Natural killer cell (primary cell): ENCODE results near the gene RAB13. TPM values are rescaled to one million over a fixed set of nuclear protein-coding genes. Genes with fewer than 3 reads are reported as not detected.

Experiments used
- ATAC-seq, 3 donors: fragments of 150-1000 bp in 2 of 3; fragments of 200-7000 bp in 1 of 3; cut with Tn5 transposase; 1 replicate in 1 of 3; 2 replicates in 2 of 3; pipeline ENCODE4 v1.10.0; 2021; ENCODE audit warnings: mild to moderate bottlenecking in 2 of 3, moderate library complexity in 2 of 3
- DNase-seq, 2 donors: peaks; one replicate each; pipeline versions ENCODE4 v3.0.0 to v3.0.0-alpha.2; 2013 to 2021; ENCODE audit warnings: mixed read lengths in 1 of 2
- H3K27ac ChIP-seq: one replicate; pipeline ENCODE4 v1.5.1; 2013; ENCODE audit warnings: mild to moderate bottlenecking, low read length
- H3K27me3 ChIP-seq: one replicate; pipeline ENCODE4 v1.6.1; 2013; ENCODE audit warnings: low read length; ENCODE audit not compliant: control insufficient read depth, insufficient read depth
- H3K36me3 ChIP-seq: one replicate; pipeline ENCODE4 v1.6.1; 2013; ENCODE audit warnings: low read length; ENCODE audit not compliant: control insufficient read depth, insufficient read depth
- H3K4me1 ChIP-seq: one replicate; pipeline ENCODE4 v1.6.1; 2013; ENCODE audit warnings: low read length; ENCODE audit not compliant: control insufficient read depth, insufficient read depth
- H3K4me3 ChIP-seq: one replicate; pipeline ENCODE4 v1.5.1; 2013; ENCODE audit warnings: low read length
- H3K9me3 ChIP-seq: one replicate; pipeline ENCODE4 v1.6.1; 2013; ENCODE audit warnings: low read length; ENCODE audit not compliant: control insufficient read depth, insufficient read depth
- H3K27ac Mint-ChIP-seq, 2 donors: one replicate each; pipeline ENCODE4 v1.8.0; 2022; ENCODE audit warnings: mild to moderate bottlenecking in 2 of 2, mixed read lengths in 2 of 2, moderate library complexity in 1 of 2
- H3K27me3 Mint-ChIP-seq, 2 donors: one replicate each; pipeline ENCODE4 v1.8.0; 2022; ENCODE audit warnings: low read depth in 2 of 2, mixed read lengths in 2 of 2
- H3K36me3 Mint-ChIP-seq: one replicate; pipeline ENCODE4 v1.8.0; 2022; ENCODE audit warnings: mixed read lengths
- H3K4me1 Mint-ChIP-seq, 2 donors: one replicate each; pipeline ENCODE4 v1.8.0; 2022; ENCODE audit warnings: mixed read lengths in 2 of 2
- H3K4me3 Mint-ChIP-seq: one replicate; pipeline ENCODE4 v1.8.0; 2022; ENCODE audit warnings: mild to moderate bottlenecking, moderate library complexity, mixed read lengths
- H3K9me3 Mint-ChIP-seq, 2 donors: one replicate each; pipeline ENCODE4 v1.8.0; 2022; ENCODE audit warnings: mixed read lengths in 2 of 2
- CTCF ChIP-seq: fragments of 200-600 bp; IDR thresholded peaks from one replicate; pipeline ENCODE4 v1.8.0; 2022; ENCODE audit warnings: antibody characterized with exemption
- whole genome bisulfite sequencing: methylation state at CpG from one replicate; pipeline ENCODE4 v1.1.7; 2013; ENCODE audit warnings: missing lambda C conversion rate; ENCODE audit not compliant: insufficient coverage; 5-methylcytosine and 5-hydroxymethylcytosine counted together
- intact Hi-C: fragments of 100-400 bp; cut with micrococcal nuclease; formaldehyde crosslinking; loops from one replicate; pipeline ENCODE4 v1.14.2; 2022
- total RNA-seq, 4 donors: library from RNA; stranded (reverse); fragments of 120-200 nt in 1 of 4; gene quantifications; one replicate each; pipeline versions ENCODE4 v1.2.3 to v1.2.4, GENCODE V29; 2013 to 2022

The RAB13 gene
- total RNA-seq, 3 donors from 2014 or later (not counting 1 experiment from before 2014, with no cell fraction given) = 0.25 to 0.73 TPM; not detected in 1

GRCh38 chr1:153963850-153964331 is 22.2 kb downstream of the RAB13 start:
- no peak for ATAC-seq
- H3K4me1 ChIP-seq = peaks cover 45% of the 10 kb centered on the region
- no peaks in the 10 kb centered on the region for H3K27me3 Mint-ChIP-seq
- TF ChIP-seq CTCF = no peak
- peak overlapping the region; percentile 91 for H3K4me3 ChIP-seq
- H3K27ac ChIP-seq = peak overlapping the region; percentile 79
- peak overlapping the region; percentile 89 for H3K4me3 Mint-ChIP-seq
- H3K27ac Mint-ChIP-seq = peak overlapping the region; percentile 91 to 92
- peaks cover 50 to 72% of the 10 kb centered on the region in 2 donors for H3K4me1 Mint-ChIP-seq
- no peaks in the 10 kb centered on the region for H3K9me3 ChIP-seq
- no peaks in the 10 kb centered on the region for H3K36me3 Mint-ChIP-seq
- peaks cover 6% of the 10 kb centered on the region for H3K36me3 ChIP-seq
- no peaks in the 10 kb centered on the region for H3K27me3 ChIP-seq
- WGBS = 4% methylated on average over 22 of the region's 22 CpGs
- H3K9me3 Mint-ChIP-seq = no peaks in the 10 kb centered on the region
- intact Hi-C loops = loop anchor here (10.0 kb wide), 1 partner anchor 261 kb away; the partner anchor contains the start of gene UBAP2L
- no peak for DNase-seq

GRCh38 chr1:153963030-153963849 is 22.9 kb downstream of the RAB13 start, which contains the start of gene SLC39A1:
Gene SLC39A1, minus strand, starts transcription at chr1:153963537. Its CDS starts 822 bp downstream, at chr1:153962715.
- peaks cover 6% of the 10 kb centered on the region for H3K36me3 ChIP-seq
- intact Hi-C loops = loop anchor here (10.0 kb wide), 1 partner anchor 262 kb away; the partner anchor contains the start of gene UBAP2L
- peaks cover 43% of the 10 kb centered on the region for H3K4me1 ChIP-seq
- peak within 1 kb of the TSS; percentile 91 to 92 for H3K27ac Mint-ChIP-seq
- TF ChIP-seq CTCF = no peak
- no peaks in the 10 kb centered on the region for H3K36me3 Mint-ChIP-seq
- WGBS = 1% methylated on average over 54 of the region's 54 CpGs
- DNase-seq = peak; percentile 92 to 97
- H3K27me3 ChIP-seq = no peaks in the 10 kb centered on the region
- peak within 1 kb of the TSS; percentile 91 for H3K4me3 ChIP-seq
- H3K27me3 Mint-ChIP-seq = no peaks in the 10 kb centered on the region
- H3K4me1 Mint-ChIP-seq = peaks cover 51 to 72% of the 10 kb centered on the region in 2 donors
- no peaks in the 10 kb centered on the region for H3K9me3 Mint-ChIP-seq
- peak; percentile 55 to 69 (median 57) for ATAC-seq
- H3K27ac ChIP-seq = peak within 1 kb of the TSS; percentile 79
- no peaks in the 10 kb centered on the region for H3K9me3 ChIP-seq
- H3K4me3 Mint-ChIP-seq = peak within 1 kb of the TSS; percentile 89

GRCh38 chr1:153962088-153963029 is 23.8 kb downstream of the RAB13 start:
- ATAC-seq (no peak), DNase-seq (peak in 1 of 2 donors; percentile 40)
- WGBS = 66% methylated on average over 14 of the region's 16 CpGs
- TF ChIP-seq CTCF = no peak
- no peaks in the 10 kb centered on the region for H3K36me3 Mint-ChIP-seq
- intact Hi-C loops = loop anchor here (10.0 kb wide), 1 partner anchor 262 kb away; the partner anchor contains the start of gene UBAP2L
- no peaks in the 10 kb centered on the region for H3K27me3 Mint-ChIP-seq
- peak overlapping the region; percentile 89 for H3K4me3 Mint-ChIP-seq
- H3K4me1 ChIP-seq = peaks cover 39% of the 10 kb centered on the region
- H3K36me3 ChIP-seq = peaks cover 6% of the 10 kb centered on the region
- peaks cover 48 to 71% of the 10 kb centered on the region in 2 donors for H3K4me1 Mint-ChIP-seq
- H3K27ac ChIP-seq = peak overlapping the region; percentile 79
- H3K9me3 ChIP-seq = no peaks in the 10 kb centered on the region
- H3K9me3 Mint-ChIP-seq = no peaks in the 10 kb centered on the region
- peak overlapping the region; percentile 91 to 92 for H3K27ac Mint-ChIP-seq
- H3K4me3 ChIP-seq = peak overlapping the region; percentile 91
- no peaks in the 10 kb centered on the region for H3K27me3 ChIP-seq
